H9 (cell line): ENCODE measurements around the gene GRB10. TPM values are rescaled to one million over a fixed set of nuclear protein-coding genes. Genes with fewer than 3 reads are reported as not detected.

Source experiments
- DNase-seq: peaks from one replicate; pipeline ENCODE4 v3.0.0-alpha.2; 2017
- H2AFZ ChIP-seq: one replicate; pipeline ENCODE4 v1.6.1; 2013; ENCODE audit warnings: mild to moderate bottlenecking, low read length, control low read depth, moderate library complexity
- H2AK5ac ChIP-seq: 2 replicates; pipeline ENCODE4 v1.6.1; 2013; ENCODE audit warnings: low read length, control low read depth, mixed read lengths; ENCODE audit not compliant: insufficient read length
- H2BK120ac ChIP-seq: one replicate; pipeline ENCODE4 v1.6.1; 2013; ENCODE audit warnings: low read depth, mild to moderate bottlenecking, low read length, control low read depth, inconsistent platforms; ENCODE audit not compliant: poor library complexity, severe bottlenecking
- H2BK12ac ChIP-seq: 2 replicates; pipeline ENCODE4 v1.6.1; 2013; ENCODE audit warnings: low read length, control low read depth, mixed read lengths, low read depth; ENCODE audit not compliant: insufficient read length
- H2BK15ac ChIP-seq: 2 replicates; pipeline ENCODE4 v1.6.1; 2013; ENCODE audit warnings: low read depth, low read length, control low read depth
- H2BK20ac ChIP-seq: one replicate; pipeline ENCODE4 v1.6.1; 2013; ENCODE audit warnings: low read depth, mild to moderate bottlenecking, low read length, control low read depth, inconsistent platforms; ENCODE audit not compliant: poor library complexity, severe bottlenecking
- H2BK5ac ChIP-seq: 2 replicates; pipeline ENCODE4 v1.6.1; 2013; ENCODE audit warnings: low read length, control low read depth, mixed read lengths; ENCODE audit not compliant: insufficient read length
- H3K14ac ChIP-seq: 2 replicates; pipeline ENCODE4 v1.6.1; 2013; ENCODE audit warnings: low read length, control low read depth; ENCODE audit not compliant: insufficient read depth
- H3K18ac ChIP-seq: 2 replicates; pipeline ENCODE4 v1.6.1; 2013; ENCODE audit warnings: low read depth, mild to moderate bottlenecking, mixed read lengths, low read length, control low read depth; ENCODE audit not compliant: insufficient read length
- H3K23ac ChIP-seq: 2 replicates; pipeline ENCODE4 v1.6.1; 2013; ENCODE audit warnings: low read length, control low read depth, mixed read lengths, low read depth; ENCODE audit not compliant: insufficient read length
- H3K23me2 ChIP-seq: 2 replicates; pipeline ENCODE4 v1.6.1; 2013; ENCODE audit warnings: low read depth, mild to moderate bottlenecking, mixed read lengths, low read length, control low read depth; ENCODE audit not compliant: insufficient read length, poor library complexity, severe bottlenecking
- H3K27ac ChIP-seq: 2 replicates; pipeline ENCODE4 v1.5.1; 2013; ENCODE audit warnings: low read length, control low read depth, mixed read lengths, low read depth; ENCODE audit not compliant: insufficient read length
- H3K27me3 ChIP-seq: 2 replicates; pipeline ENCODE4 v1.6.1; 2013; ENCODE audit warnings: low read length, control low read depth, inconsistent platforms; ENCODE audit not compliant: insufficient read depth
- H3K4ac ChIP-seq: 2 replicates; pipeline ENCODE4 v1.6.1; 2013; ENCODE audit warnings: low read depth, mild to moderate bottlenecking, control low read depth, inconsistent platforms, low read length, moderate library complexity
- H3K4me1 ChIP-seq: 2 replicates; pipeline ENCODE4 v1.6.1; 2013; ENCODE audit warnings: low read length, control low read depth, inconsistent platforms; ENCODE audit not compliant: insufficient read depth
- H3K4me2 ChIP-seq: 2 replicates; pipeline ENCODE4 v1.6.1; 2013; ENCODE audit warnings: low read length, control low read depth, mixed read lengths; ENCODE audit not compliant: insufficient read length, insufficient read depth
- H3K56ac ChIP-seq: 2 replicates; pipeline ENCODE4 v1.6.1; 2013; ENCODE audit warnings: low read depth, mild to moderate bottlenecking, mixed read lengths, low read length, control low read depth; ENCODE audit not compliant: insufficient read length
- H3K79me1 ChIP-seq: 2 replicates; pipeline ENCODE4 v1.6.1; 2013; ENCODE audit warnings: low read depth, mild to moderate bottlenecking, moderate library complexity, low read length, control low read depth, inconsistent platforms; ENCODE audit not compliant: insufficient read depth, poor library complexity, severe bottlenecking
- H3K79me2 ChIP-seq: 2 replicates; pipeline ENCODE4 v1.6.1; 2013; ENCODE audit warnings: low read length, control low read depth, inconsistent platforms; ENCODE audit not compliant: insufficient read depth
- H3K9ac ChIP-seq: 2 replicates; pipeline ENCODE4 v1.6.1; 2013; ENCODE audit warnings: low read length, control low read depth, mixed read lengths; ENCODE audit not compliant: insufficient read length; ENCODE audit errors: extremely low read depth
- H3K9me3 ChIP-seq: one replicate; pipeline ENCODE4 v1.6.1; 2013; ENCODE audit warnings: low read depth, low read length, inconsistent platforms; ENCODE audit not compliant: control insufficient read depth
- H3T11ph ChIP-seq: one replicate; pipeline ENCODE4 v1.6.1; 2013; ENCODE audit warnings: mild to moderate bottlenecking, low read length, control low read depth, inconsistent platforms
- H4K20me1 ChIP-seq: one replicate; pipeline ENCODE4 v1.6.1; 2013; ENCODE audit not compliant: control insufficient read depth, insufficient read length, insufficient read depth
- H4K5ac ChIP-seq: 2 replicates; pipeline ENCODE4 v1.6.1; 2013; ENCODE audit warnings: low read depth, mild to moderate bottlenecking, mixed read lengths, low read length, control low read depth; ENCODE audit not compliant: insufficient read length
- H4K8ac ChIP-seq: replicated peaks from 2 replicates; pipeline ENCODE4 v1.6.1; 2013; ENCODE audit warnings: low read length, control low read depth, mixed read lengths, low read depth; ENCODE audit not compliant: insufficient read length
- H4K91ac ChIP-seq: 2 replicates; pipeline ENCODE4 v1.6.1; 2013; ENCODE audit warnings: low read depth, mild to moderate bottlenecking, moderate library complexity, mixed read lengths, low read length, control low read depth; ENCODE audit not compliant: insufficient read length
- H3K27ac Mint-ChIP-seq, 3 experiments: 2 replicates in 2 of 3; 3 replicates in 1 of 3; pipeline ENCODE4 v1.8.0; 2020 to 2021; ENCODE audit warnings: mixed read lengths in 3 of 3, mild to moderate bottlenecking in 1 of 3, moderate library complexity in 1 of 3
- H3K27me3 Mint-ChIP-seq: 2 replicates; pipeline ENCODE4 v1.8.0; 2021; ENCODE audit warnings: low read depth, mild to moderate bottlenecking, moderate library complexity, mixed read lengths
- H3K36me3 Mint-ChIP-seq, 3 experiments: 2 replicates in 2 of 3; 3 replicates in 1 of 3; pipeline ENCODE4 v1.8.0; 2020 to 2021; ENCODE audit warnings: low read depth in 3 of 3, mixed read lengths in 3 of 3; ENCODE audit not compliant: insufficient read depth in 1 of 3
- H3K4me1 Mint-ChIP-seq, 2 experiments: 2 replicates each; pipeline ENCODE4 v1.8.0; 2020; ENCODE audit warnings: mixed read lengths in 2 of 2
- H3K4me3 Mint-ChIP-seq, 2 experiments: 2 replicates in 1 of 2; 3 replicates in 1 of 2; pipeline ENCODE4 v1.8.0; 2020 to 2021; ENCODE audit warnings: mild to moderate bottlenecking in 2 of 2, mixed read lengths in 2 of 2, moderate library complexity in 1 of 2
- H3K9me3 Mint-ChIP-seq, 2 experiments: 2 replicates in 1 of 2; 3 replicates in 1 of 2; pipeline ENCODE4 v1.8.0; 2020; ENCODE audit warnings: mild to moderate bottlenecking in 2 of 2, mixed read lengths in 2 of 2, moderate library complexity in 1 of 2
- WGBS: extraction: QIAGEN DNeasy Blood & Tissue Kit; methylation state at CpG from one replicate; pipeline ENCODE4 v1.1.7; 2013; ENCODE audit warnings: missing lambda C conversion rate, low lambda C conversion rate, mixed read lengths; ENCODE audit not compliant: insufficient read length; ENCODE audit errors: extremely low coverage; 5-methylcytosine and 5-hydroxymethylcytosine counted together
- total RNA-seq: library from RNA; stranded (reverse); gene quantifications from 2 replicates; pipeline ENCODE4 v1.2.1, GENCODE V29; 2021
- TF ChIP-seq, protein P1 (sequence below): fragments of 200-600 bp; sonication (generic); conservative IDR thresholded peaks from 3 replicates; pipeline ENCODE4 v1.8.0; 2021; ENCODE audit warnings: antibody characterized with exemption, mild to moderate bottlenecking

GRB10 gene
- total RNA-seq, 1 experiment from 2014 or later, result 108 TPM

DNA sequence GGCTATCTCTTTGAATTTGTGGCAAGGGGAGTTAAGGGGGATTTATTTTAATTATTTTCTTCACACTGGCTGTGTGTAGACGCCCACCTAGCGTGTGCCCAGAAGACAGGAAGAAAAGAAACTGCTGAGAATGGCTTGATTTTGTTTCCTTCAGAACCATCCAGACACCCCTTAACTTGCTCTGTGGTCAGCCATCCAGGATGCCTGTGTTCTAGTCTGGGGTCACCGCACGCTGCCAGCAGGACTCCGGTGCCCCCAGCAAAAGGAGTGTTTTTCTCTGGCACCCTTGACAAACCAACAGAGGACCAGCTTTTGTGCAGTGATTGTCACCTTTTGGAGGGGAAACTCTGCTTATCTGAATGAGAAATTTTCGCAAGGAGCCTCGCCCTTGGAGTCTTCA is 222.8 kb downstream of the GRB10 start:
- Mint-ChIP-seq H3K4me3 (no peak overlapping the region), H3K36me3 (no peaks in the 10 kb centered on the region), H3K27me3 (no peaks in the 10 kb centered on the region), H3K9me3 (no peaks in the 10 kb centered on the region), H3K27ac (no peak overlapping the region), H3K4me1 (peaks cover 23 to 40% of the 10 kb centered on the region in 2 experiments)
- H4K8ac ChIP-seq, result no peak overlapping the region
- no peak overlapping the region for H3K4me2 ChIP-seq
- WGBS, result no CpG with 5 or more reads among the region's 7 CpGs
- no peak overlapping the region for H3K4ac ChIP-seq
- TF ChIP-seq, protein P1, sequence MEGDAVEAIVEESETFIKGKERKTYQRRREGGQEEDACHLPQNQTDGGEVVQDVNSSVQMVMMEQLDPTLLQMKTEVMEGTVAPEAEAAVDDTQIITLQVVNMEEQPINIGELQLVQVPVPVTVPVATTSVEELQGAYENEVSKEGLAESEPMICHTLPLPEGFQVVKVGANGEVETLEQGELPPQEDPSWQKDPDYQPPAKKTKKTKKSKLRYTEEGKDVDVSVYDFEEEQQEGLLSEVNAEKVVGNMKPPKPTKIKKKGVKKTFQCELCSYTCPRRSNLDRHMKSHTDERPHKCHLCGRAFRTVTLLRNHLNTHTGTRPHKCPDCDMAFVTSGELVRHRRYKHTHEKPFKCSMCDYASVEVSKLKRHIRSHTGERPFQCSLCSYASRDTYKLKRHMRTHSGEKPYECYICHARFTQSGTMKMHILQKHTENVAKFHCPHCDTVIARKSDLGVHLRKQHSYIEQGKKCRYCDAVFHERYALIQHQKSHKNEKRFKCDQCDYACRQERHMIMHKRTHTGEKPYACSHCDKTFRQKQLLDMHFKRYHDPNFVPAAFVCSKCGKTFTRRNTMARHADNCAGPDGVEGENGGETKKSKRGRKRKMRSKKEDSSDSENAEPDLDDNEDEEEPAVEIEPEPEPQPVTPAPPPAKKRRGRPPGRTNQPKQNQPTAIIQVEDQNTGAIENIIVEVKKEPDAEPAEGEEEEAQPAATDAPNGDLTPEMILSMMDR, result no peak
- H2AFZ ChIP-seq, result no peak overlapping the region
- H2BK12ac ChIP-seq, result no peak overlapping the region
- no peak overlapping the region for H2BK5ac ChIP-seq
- no peak overlapping the region for H4K91ac ChIP-seq
- no peak overlapping the region for H3T11ph ChIP-seq
- DNase-seq, result no peak
- no peaks in the 10 kb centered on the region for H3K9me3 ChIP-seq
- H3K56ac ChIP-seq, result no peak overlapping the region
- H3K27me3 ChIP-seq, result no peaks in the 10 kb centered on the region
- H4K20me1 ChIP-seq, result no peaks in the 10 kb centered on the region
- H3K9ac ChIP-seq, result no peak overlapping the region
- no peaks in the 10 kb centered on the region for H3K23me2 ChIP-seq
- no peak overlapping the region for H4K5ac ChIP-seq
- no peak overlapping the region for H3K18ac ChIP-seq
- no peak overlapping the region for H3K23ac ChIP-seq
- no peak overlapping the region for H3K27ac ChIP-seq
- H3K14ac ChIP-seq, result no peak overlapping the region
- H3K4me1 ChIP-seq, result peaks cover 3% of the 10 kb centered on the region; the same call in 1 of the 2 replicates
- no peak overlapping the region for H2BK20ac ChIP-seq
- no peak overlapping the region for H2BK120ac ChIP-seq
- no peaks in the 10 kb centered on the region for H3K79me1 ChIP-seq
- H2BK15ac ChIP-seq, result no peak overlapping the region
- no peaks in the 10 kb centered on the region for H3K79me2 ChIP-seq
- no peak overlapping the region for H2AK5ac ChIP-seq
